ENCODE data around the gene SYCP2.

The SYCP2 gene

GRCh38 chr20:59823491-59824259 lies 109.8 kb downstream of the SYCP2 start:
- DNase-seq (ENCODE audit: low read depth, low spot score): no peak

GRCh38 chr20:59823030-59823423 lies 110.4 kb downstream of the SYCP2 start:
- DNase-seq (ENCODE audit: low read depth, low spot score): no peak

- DNase-seq (ENCODE audit: low read depth, low spot score): no peak
These were observed 111.0 kb downstream of the SYCP2 start for GRCh38 chr20:59822291-59823029.

GRCh38 chr20:59821788-59822187 lies 111.6 kb downstream of the SYCP2 start:
- DNase-seq (ENCODE audit: low read depth, low spot score): no peak

GRCh38 chr20:59821201-59821600 lies 112.2 kb downstream of the SYCP2 start:
- DNase-seq (ENCODE audit: low read depth, low spot score): no peak

- DNase-seq (ENCODE audit: low read depth, low spot score): no peak
These were observed 113.0 kb downstream of the SYCP2 start for GRCh38 chr20:59820204-59821041.

GRCh38 chr20:59819496-59820203 lies 113.8 kb downstream of the SYCP2 start:
- no peak for DNase-seq (ENCODE audit: low read depth, low spot score)

GRCh38 chr20:59818911-59819310 lies 114.5 kb downstream of the SYCP2 start:
- no peak for DNase-seq (ENCODE audit: low read depth, low spot score)

- no peak for DNase-seq (ENCODE audit: low read depth, low spot score)
These were observed 115.4 kb downstream of the SYCP2 start for GRCh38 chr20:59817846-59818615.

GRCh38 chr20:59817406-59817805 lies 116.0 kb downstream of the SYCP2 start:
- no peak for DNase-seq (ENCODE audit: low read depth, low spot score)

GRCh38 chr20:59816146-59816738 lies 117.2 kb downstream of the SYCP2 start:
- no peak for DNase-seq (ENCODE audit: low read depth, low spot score)

- DNase-seq (ENCODE audit: low read depth, low spot score): no peak
These were observed 118.5 kb downstream of the SYCP2 start for GRCh38 chr20:59814840-59815340.

- no peak for DNase-seq (ENCODE audit: low read depth, low spot score)
These were observed 119.2 kb downstream of the SYCP2 start for GRCh38 chr20:59813948-59814839.
